SW 1271 (cell line): Measurements from ENCODE around the gene DNAJC22.
"Not testable (repeated sequence)": the region's sequence is repeated elsewhere in the genome, so short reads cannot be mapped to it uniquely, and the experiment has no call there.

Source experiments
- DNase-seq, 2 experiments: peaks; one replicate each; lab custom pipeline; 2025; lab: John Stamatoyannopoulos, UW

DNAJC22 gene

DNA sequence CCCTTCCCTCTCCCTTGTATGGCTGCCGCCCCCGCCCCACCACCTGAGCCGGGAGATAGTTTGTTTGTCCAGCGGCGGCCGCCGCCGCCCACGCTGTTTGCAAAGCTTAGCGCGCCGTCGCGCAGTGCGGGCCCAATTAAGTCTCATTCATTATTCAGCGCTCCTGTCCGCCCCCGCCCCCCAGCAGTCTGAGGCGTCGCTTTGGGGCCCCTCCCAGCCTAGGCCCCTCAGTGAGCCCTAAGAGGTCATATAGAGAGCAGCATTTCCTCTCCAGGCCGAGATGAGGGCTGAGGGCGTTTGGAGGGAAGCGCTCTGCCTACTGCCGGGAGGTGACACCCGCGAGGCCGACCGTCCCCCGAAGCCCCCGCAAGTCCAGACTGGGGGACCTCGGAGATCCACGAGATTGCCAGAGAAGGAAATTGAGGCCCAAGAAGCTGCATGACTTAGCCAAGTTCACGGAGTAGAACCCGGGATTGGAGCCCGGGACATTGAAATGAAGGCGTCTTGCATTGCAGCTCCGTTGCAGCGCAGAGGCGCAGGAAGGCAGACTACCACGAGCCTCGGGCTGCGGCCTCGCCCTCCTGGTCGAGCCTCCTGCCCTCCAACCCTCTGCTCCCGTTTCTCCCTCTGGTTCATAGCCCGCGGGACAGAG is at the start of gene DNAJC22:
Gene DNAJC22, plus strand, starts transcription at position 230 of the 652 bp plus-strand sequence. CDS start 1,985 bp downstream, outside the sequence.
- DNase-seq, result no peak

DNA sequence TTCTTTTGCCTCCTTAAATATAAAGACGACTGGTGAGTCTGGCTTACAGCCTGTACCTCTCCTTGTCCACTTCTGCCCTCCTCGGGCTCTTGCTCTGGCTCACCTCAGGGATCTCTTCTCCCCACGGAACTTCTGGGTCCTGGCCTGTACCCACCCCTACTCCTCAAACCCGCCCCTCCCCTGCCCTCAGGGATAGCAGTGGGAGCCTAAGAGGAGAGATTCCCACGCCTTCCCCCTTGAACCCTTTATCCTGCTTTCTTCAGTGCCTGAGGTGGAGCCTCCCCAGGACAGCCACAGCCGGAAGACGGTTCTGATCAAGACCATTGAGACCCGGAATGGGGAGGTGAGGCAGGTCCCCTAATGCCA is 49.0 kb upstream of the DNAJC22 start:
- no peak for DNase-seq

DNA sequence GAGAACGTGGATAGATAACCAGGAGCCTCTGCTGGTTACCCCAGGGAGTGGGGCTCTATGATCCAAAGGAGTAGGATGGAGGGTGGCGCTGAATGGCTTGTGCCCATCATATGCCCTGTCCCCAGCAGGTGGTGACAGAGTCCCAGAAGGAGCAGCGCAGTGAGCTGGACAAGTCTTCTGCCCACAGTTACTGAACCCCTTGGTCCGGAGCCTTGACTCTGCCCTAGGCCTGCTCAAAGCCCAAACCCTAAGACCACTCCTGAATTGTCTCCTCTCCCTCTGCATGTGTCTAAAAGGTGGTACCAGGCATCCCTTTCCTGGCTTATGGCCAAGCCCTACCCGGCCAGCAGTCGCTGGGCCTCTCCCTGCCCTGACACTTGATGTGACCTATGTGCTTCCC is 48.5 kb upstream of the DNAJC22 start:
- DNase-seq, result no peak

DNA sequence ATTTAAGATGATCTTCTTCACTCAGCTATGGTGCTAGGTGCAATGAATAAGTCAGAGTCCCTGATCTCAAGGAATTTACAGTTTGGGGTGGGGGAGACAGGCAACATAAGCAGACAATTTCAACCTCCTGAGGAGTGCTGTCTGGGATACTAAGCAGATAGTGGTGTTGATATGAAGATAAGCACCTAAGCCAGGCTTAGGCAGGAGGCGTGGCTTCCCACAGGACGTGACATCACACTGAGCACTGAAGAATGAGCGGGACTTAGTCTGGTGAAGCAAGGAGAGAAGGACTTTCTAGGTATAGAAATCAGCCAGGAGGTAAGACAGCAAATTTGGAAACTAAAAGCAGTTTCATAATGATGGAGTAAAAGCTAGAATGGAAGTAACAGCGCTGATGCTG is 44.9 kb upstream of the DNAJC22 start:
- DNase-seq, result no peak

DNA sequence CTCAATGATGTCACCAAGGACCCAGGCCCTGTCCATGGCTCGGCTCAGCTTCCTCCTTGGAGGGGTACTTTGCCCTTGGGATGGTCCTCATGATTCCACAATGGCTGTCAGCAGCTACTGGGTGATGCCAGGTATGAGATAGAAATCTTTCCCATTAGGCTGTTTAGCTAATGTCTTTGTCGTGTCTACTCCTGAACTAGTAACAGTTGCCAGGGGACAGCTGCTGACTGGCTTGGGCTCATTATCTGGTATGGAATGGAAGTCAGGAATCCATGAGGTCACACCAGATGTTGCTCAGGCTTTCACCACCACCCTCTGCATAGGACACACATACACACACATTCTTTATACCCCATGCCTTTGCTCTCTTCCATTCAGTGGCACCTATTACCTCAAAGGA is 42.5 kb upstream of the DNAJC22 start:
- DNase-seq, result no peak

DNA sequence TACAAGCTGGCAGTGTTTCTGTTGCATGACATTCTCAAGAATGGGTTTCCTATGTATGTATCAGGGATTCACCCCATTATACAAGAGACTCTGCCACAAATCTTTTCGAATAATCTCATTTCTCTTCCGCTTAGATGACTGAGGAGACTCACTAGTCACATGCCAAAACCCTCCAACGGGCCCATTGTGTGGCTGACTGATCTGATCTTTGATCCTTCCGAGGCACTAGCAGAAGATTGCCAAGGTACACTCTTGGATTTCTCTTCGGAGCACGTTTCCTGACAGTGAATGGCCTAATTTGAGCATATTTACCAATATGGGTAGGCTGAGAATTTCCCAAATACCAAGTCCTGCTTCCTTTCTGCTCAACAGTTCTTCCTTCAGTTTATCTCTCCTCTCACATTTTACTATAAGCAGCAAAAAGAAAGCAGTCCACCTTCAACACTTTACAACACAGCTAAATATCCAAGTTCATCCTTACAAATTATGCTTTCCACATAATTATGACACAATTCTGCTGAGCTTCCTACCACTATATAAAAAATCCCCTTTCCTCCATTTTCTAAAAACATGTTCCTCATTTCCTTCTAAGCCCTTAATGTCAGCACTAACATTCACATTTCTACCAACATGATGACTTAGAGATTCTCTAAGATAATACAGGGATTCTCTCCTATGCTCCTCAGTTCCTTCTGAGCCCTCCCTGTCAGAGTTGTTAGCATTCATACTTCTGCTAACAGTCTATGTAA is 40.8 kb upstream of the DNAJC22 start:
- DNase-seq, result no peak

DNA sequence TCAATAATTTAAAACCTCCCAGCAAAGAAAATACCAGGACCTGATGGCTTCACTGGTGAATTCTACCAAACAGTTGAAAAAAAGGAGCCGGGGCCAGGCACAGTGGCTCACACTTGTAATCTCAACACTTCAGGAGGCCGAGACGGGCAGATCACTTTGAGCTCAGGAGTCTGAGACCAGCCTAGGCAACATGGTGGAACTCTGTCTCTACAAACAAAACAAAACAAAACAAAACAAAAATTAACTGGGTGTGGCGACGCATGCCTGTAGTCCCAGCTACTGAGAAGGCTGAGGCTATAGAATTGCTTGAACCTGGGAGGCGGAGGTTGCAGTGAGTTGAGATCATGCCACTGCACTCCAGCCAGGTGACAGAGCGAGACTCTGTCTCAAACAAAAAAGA is 37.3 kb upstream of the DNAJC22 start:
- no peak for DNase-seq

DNA sequence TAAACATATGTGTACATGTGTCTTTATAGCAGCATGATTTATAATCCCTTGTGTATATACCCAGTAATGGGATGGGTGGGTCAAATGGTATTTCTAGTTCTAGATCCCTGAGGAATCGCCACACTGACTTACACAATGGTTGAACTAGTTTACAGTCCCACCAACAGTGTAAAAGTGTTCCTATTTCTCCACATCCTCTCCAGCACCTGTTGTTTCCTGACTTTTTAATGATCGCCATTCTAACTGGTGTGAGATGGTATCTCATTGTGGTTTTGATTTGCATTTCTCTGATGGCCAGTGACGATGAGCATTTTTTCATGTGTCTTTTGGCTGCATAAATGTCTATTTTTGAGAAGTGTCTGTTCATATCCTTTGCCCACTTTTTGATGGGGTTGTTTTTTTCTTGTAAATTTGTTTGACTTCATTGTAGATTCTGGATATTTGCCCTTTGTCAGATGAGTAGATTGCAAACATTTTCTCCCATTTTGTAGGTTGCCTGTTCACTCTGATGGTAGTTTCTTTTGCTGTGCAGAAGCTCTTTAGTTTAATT is 36.2 kb upstream of the DNAJC22 start:
- not testable (repeated sequence) for DNase-seq

DNA sequence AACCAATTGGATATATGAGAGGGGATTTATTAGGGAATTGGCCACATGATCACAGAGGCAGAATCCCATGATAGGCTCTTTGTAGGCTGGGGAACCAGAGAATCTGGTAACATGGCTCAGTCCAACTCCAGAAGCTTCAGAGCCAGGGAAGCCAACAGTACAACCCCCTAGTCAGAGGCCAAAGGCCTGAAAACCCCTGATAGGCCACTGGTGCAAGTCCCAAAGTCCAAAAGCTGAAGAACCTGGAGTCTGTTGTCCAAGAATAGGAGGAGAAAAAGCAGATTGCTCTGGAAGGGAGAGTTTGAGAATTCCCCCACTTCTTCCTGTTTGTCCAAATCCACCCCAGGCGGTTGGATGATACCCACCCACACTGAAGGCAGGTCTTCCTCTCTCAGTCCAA is 31.9 kb upstream of the DNAJC22 start:
- DNase-seq, result no peak

DNA sequence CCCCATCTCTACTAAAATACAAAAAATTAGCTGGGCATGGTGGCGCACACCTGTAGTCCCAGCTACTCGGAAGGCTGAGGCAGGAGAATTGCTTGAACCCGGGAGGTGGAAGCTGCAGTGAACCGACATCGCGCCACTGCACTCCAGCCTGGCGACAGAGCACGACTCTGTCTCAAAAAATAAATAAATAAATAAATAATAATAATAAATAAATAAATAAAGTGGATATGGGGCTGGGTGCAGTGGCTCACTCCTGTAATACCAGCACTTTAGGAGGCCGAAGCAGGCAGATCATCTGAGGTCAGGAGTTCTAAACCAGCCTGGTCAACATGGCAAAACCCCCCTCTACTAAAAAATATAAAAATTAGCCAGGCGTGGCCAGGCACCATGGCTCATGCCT is 29.6 kb upstream of the DNAJC22 start:
- DNase-seq, result not testable (repeated sequence)

DNA sequence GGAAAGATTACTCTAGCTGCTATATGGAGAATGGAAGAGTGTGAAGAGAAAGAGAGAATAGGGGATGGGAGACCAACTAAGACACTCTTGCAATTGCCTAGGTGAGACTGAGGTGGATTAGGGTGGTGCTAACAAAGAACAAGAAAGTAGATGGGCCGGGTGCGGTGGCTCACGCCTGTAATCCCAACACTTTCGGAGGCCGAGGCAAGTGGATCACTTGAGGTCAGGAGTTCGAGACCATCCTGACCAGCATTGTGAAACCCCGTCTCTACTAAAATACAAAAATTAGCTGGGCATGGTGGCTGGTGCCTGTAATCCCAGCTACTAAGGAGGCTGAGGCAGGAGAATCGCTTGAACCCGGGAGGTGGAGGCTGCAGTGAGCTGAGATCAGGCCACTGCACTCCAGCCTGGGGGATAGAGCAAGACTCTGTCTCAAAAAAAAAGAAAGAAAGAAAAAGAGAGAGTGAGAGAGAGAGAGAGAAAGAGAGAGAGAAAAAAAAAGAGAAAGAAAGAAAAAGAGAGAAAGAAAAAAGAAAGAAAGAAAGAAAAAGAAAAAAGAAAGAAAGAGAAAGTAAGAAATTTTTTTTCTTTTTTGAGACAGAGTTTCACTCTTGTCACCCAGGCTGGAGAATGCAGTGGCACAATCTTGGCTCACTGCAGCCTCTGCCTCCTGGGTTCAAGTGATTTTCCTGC is 26.1 kb upstream of the DNAJC22 start:
- DNase-seq, result not testable (repeated sequence)

DNA sequence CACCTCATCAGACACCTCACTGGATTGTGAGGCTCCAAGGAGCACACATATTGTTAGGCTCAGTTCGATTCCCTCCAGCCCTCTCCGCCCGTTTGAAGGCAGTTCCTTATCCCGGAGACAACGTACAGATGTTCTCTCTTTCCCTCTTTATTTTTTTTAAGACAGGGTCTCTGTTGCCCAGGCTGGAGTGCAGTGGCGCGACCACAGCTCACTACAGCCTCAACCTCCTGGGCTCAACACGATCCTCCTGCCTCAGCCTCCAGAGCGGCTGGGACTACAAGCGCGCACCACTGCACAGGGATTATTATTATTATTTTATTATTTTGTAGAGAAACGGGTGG is 24.4 kb upstream of the DNAJC22 start:
- DNase-seq, result no peak

DNA sequence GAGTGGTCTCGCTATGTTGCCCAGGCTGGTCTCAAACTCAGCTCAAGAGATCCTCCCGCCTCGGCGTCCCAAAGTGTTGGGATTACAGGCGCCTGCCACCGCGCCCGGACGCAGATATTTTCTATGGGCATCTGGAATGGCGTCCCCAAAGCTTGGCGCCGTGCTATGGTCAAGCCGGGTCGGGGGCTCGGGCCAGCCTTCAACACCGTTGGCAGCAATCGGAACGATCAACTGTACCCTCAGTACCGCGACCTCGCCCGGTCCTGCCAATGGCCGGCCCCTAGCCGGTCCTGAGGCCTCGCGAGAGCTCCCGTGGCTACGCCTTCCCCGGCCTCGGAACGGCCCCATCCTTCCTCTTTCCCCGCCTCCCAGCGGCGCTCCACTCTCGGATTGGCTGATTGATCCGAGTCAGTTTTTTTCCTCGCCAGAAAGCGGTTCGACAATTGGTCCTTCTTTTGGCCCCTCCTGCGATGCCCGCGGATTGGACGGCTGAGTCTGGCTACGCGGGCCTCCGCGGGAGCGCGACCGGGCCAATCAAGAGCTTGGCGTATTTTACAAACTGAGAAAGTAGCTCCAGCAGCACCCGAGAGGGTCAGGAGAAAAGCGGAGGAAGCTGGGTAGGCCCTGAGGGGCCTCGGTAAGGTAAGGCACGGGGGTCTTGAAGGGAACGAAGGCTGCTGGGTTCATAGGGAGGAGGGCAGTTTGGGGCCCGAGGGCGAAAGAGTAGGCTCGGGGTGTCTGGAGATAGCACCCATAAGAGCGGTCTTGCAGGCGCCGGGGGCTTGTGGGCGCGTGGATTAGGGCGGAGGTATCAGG is 23.8 kb upstream of the DNAJC22 start, which contains the start of gene TROAP:
Gene TROAP, plus strand, starts transcription at position 548 of the 816 bp plus-strand sequence. CDS start 354 bp downstream, outside the sequence.
- peak; percentile 95 to 98 for DNase-seq

DNA sequence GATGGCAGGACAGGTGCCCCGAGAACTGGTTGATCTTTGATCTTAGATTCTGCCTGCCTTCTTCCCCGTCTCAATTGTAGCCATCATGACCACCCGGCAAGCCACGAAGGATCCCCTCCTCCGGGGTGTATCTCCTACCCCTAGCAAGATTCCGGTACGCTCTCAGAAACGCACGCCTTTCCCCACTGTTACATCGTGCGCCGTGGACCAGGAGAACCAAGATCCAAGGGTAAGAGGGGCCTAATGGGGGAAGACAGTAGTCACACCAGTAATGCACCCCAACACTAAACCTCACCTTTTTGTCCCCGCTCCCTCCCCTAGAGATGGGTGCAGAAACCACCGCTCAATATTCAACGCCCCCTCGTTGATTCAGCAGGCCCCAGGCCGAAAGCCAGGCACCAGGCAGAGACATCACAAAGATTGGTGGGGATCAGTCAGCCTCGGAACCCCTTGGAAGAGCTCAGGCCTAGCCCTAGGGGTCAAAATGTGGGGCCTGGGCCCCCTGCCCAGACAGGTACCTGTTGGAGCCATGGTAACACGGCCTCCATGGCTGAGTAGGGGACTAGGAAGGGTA is 23.1 kb upstream of the DNAJC22 start:
- DNase-seq, result no peak

DNA sequence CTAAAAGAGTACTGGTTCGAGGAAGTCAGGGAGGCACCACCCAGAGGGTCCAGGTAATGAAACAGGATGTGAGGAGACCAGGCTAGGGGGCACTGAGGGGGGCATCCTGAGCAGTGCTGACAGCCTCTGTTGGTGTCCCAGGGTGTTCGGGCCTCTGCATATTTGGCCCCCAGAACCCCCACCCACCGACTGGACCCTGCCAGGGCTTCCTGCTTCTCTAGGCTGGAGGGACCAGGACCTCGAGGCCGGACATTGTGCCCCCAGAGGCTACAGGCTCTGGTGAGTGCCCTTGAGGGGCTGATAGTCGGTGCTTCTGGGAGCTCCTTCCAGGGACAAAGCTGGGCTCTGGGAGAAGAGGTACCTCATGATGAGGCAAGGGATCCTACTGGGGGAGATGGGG is 21.1 kb upstream of the DNAJC22 start:
- no peak for DNase-seq

DNA sequence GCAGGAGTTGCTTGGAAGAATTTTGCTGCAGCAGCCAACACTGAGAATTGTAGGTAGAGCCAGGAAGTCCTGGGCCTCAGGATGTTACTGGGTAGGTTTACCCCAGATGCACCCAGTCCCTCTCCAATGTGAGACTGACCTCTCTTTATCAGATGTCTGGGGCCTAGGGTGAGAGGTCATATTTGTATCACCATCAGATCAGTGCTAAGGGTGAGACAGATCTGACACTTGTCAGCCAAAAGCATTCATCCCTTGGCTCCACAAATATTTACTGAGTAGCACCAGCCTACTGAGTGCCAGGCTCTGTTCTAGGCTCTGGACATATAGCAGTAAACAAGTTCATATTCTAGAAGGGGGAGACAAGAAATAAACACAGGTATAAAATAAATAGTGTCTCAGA is 19.3 kb upstream of the DNAJC22 start:
- no peak for DNase-seq

DNA sequence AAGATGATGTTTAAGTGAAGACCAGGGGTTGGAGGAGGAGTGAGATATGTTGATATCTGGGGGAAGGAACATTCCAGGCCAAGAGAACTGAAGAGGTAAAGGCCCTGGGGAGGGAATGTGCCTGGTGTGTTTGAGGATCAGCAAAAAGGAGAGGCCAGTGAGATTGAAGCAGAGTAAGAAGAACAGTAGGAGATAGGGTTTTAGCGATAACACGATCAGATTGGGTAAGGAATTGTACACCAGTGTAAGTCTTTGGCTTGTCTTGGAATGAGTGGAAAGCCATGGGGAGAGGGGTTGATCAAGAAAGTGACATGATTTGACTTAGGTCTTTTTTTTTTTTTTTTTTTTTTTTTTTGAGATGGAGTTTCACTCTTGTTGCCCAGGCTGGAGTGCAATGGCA is 18.8 kb upstream of the DNAJC22 start:
- DNase-seq, result no peak

DNA sequence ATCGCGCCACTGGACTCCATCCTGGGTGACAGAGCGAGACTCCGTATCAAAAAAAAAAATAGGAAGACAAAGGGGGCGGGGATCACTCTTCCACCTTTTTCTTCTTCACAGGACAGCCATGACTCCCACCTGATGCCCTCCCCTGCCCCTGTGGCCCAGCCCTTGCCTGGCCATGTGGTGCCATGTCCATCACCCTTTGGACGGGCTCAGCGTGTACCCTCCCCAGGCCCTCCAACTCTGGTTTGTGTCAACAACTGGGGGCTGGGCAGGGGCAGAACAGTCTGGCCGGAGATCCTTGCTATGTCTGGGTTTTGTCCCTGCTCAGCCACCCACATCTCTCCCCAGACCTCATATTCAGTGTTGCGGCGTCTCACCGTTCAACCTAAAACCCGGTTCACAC is 17.9 kb upstream of the DNAJC22 start:
- DNase-seq, result no peak

DNA sequence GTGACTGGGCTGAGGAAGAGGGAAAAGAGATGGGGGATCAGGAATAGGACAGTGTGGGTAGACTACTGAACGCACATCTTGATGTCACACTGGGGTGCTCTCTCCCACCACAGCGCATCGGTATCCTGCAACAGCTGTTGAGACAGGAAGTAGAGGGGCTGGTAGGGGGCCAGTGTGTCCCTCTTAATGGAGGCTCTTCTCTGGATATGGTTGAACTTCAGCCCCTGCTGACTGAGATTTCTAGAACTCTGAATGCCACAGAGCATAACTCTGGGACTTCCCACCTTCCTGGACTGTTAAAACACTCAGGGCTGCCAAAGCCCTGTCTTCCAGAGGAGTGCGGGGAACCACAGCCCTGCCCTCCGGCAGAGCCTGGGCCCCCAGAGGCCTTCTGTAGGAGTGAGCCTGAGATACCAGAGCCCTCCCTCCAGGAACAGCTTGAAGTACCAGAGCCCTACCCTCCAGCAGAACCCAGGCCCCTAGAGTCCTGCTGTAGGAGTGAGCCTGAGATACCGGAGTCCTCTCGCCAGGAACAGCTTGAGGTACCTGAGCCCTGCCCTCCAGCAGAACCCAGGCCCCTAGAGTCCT is 16.6 kb upstream of the DNAJC22 start:
- DNase-seq, result no peak

DNA sequence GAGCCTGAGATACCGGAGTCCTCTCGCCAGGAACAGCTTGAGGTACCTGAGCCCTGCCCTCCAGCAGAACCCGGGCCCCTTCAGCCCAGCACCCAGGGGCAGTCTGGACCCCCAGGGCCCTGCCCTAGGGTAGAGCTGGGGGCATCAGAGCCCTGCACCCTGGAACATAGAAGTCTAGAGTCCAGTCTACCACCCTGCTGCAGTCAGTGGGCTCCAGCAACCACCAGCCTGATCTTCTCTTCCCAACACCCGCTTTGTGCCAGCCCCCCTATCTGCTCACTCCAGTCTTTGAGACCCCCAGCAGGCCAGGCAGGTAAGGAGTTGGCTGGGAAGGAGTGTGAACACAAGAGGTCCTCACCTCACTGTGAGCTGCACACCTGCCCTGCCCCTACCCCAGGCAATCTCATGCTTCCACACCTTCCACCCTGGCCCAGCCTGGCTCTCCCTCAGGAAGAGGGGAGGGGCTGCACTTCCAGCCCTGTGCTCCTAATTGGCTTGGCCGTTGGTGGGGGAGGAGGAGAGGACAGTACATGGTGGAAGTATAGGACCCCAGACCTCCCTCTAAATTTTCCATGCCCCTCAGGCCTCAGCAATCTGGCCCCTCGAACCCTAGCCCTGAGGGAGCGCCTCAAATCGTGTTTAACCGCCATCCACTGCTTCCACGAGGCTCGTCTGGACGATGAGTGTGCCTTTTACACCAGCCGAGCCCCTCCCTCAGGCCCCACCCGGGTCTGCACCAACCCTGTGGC is 15.9 kb upstream of the DNAJC22 start:
- DNase-seq, result no peak
